Measurements from ENCODE around the gene RAB3C. TPM values are rescaled to one million over a fixed set of nuclear protein-coding genes. Genes with fewer than 3 reads are reported as not detected.

RAB3C gene
- total RNA-seq, 1 donor from 2014 or later, result 0.47 TPM

GRCh38 chr5:58898538-58898937, 315.7 kb downstream of the RAB3C start:
- peaks cover 4% of the 10 kb centered on the region for H3K27me3 Mint-ChIP-seq
- H3K4me1 Mint-ChIP-seq, result no peaks in the 10 kb centered on the region
- no peak for ATAC-seq (ENCODE audit: low read depth)
- no peak for TF ChIP-seq CTCF (IDR thresholded peaks at IDR 0.05)
- intact Hi-C loops (cut with micrococcal nuclease), result no loop called here
- no peak overlapping the region for H3K27ac Mint-ChIP-seq
- no peaks in the 10 kb centered on the region for H3K36me3 Mint-ChIP-seq (ENCODE audit: low read depth)
- POLR2A ChIA-PET, result no interaction called here
- CTCF ChIA-PET, result interaction anchor here (0.6 kb wide), 1 partner anchor 902 kb away, joined by 3 read pairs; no protein-coding TSS in a partner anchor
- no peaks in the 10 kb centered on the region for H3K9me3 Mint-ChIP-seq
- DNase-seq, result no peak
- H3K4me3 Mint-ChIP-seq, result no peak overlapping the region

GRCh38 chr5:58901271-58901670, 318.4 kb downstream of the RAB3C start:
- Mint-ChIP-seq H3K36me3 (ENCODE audit: low read depth) (no peaks in the 10 kb centered on the region), H3K27ac (no peak overlapping the region), H3K4me3 (no peak overlapping the region), H3K27me3 (peaks cover 4% of the 10 kb centered on the region), H3K9me3 (peaks cover 3% of the 10 kb centered on the region), H3K4me1 (no peaks in the 10 kb centered on the region)
- TF ChIP-seq CTCF (IDR thresholded peaks at IDR 0.05), result no peak
- intact Hi-C loops (cut with micrococcal nuclease), result no loop called here
- ChIA-PET POLR2A (no interaction called here), CTCF (interaction anchor here (0.7 to 2.4 kb wide), 3 partner anchors 9 to 1599 kb away, joined by 3 to 11 read pairs (median 3); no protein-coding TSS in a partner anchor)
- no peak for ATAC-seq (ENCODE audit: low read depth)
- no peak for DNase-seq

GRCh38 chr5:58902305-58902704, 319.4 kb downstream of the RAB3C start:
- no peaks in the 10 kb centered on the region for H3K4me1 Mint-ChIP-seq
- ATAC-seq (ENCODE audit: low read depth) (no peak), DNase-seq (no peak)
- peaks cover 3% of the 10 kb centered on the region for H3K9me3 Mint-ChIP-seq
- ChIA-PET CTCF (interaction anchor here (2.4 kb wide), 1 partner anchor 10 kb away, joined by 11 read pairs; no protein-coding TSS in a partner anchor), POLR2A (no interaction called here)
- TF ChIP-seq CTCF (IDR thresholded peaks at IDR 0.05), result no peak
- intact Hi-C loops (cut with micrococcal nuclease), result no loop called here
- no peak overlapping the region for H3K27ac Mint-ChIP-seq
- peaks cover 4% of the 10 kb centered on the region for H3K27me3 Mint-ChIP-seq
- no peak overlapping the region for H3K4me3 Mint-ChIP-seq
- H3K36me3 Mint-ChIP-seq (ENCODE audit: low read depth), result no peaks in the 10 kb centered on the region

GRCh38 chr5:58902765-58903164, 319.9 kb downstream of the RAB3C start:
- ATAC-seq (ENCODE audit: low read depth) (no peak), DNase-seq (no peak)
- Mint-ChIP-seq H3K9me3 (peaks cover 3% of the 10 kb centered on the region), H3K36me3 (ENCODE audit: low read depth) (no peaks in the 10 kb centered on the region), H3K27ac (no peak overlapping the region), H3K4me3 (no peak overlapping the region), H3K4me1 (no peaks in the 10 kb centered on the region), H3K27me3 (peaks cover 4% of the 10 kb centered on the region)
- ChIA-PET CTCF (interaction anchor here (2.4 kb wide), 1 partner anchor 11 kb away, joined by 11 read pairs; no protein-coding TSS in a partner anchor), POLR2A (no interaction called here)
- TF ChIP-seq CTCF (IDR thresholded peaks at IDR 0.05), result no peak
- intact Hi-C loops (cut with micrococcal nuclease), result no loop called here

- H3K27me3 Mint-ChIP-seq, result peaks cover 4% of the 10 kb centered on the region
- DNase-seq, result no peak
- peaks cover 3% of the 10 kb centered on the region for H3K9me3 Mint-ChIP-seq
- no peak for TF ChIP-seq CTCF (IDR thresholded peaks at IDR 0.05)
- ATAC-seq (ENCODE audit: low read depth), result no peak
- H3K27ac Mint-ChIP-seq, result no peak overlapping the region
- CTCF ChIA-PET, result no interaction called here
- H3K4me3 Mint-ChIP-seq, result no peak overlapping the region
- intact Hi-C loops (cut with micrococcal nuclease), result no loop called here
- no peaks in the 10 kb centered on the region for H3K36me3 Mint-ChIP-seq (ENCODE audit: low read depth)
- no peaks in the 10 kb centered on the region for H3K4me1 Mint-ChIP-seq
- POLR2A ChIA-PET, result no interaction called here
These were observed 321.9 kb downstream of the RAB3C start for GRCh38 chr5:58904737-58905136.

Data from activated B cell treated with CpG ODN at 0.5 μM for 24 hours (primary cell).